ENCODE data around the gene LMO7. TPM values are rescaled to one million over a fixed set of nuclear protein-coding genes. Genes with fewer than 3 reads are reported as not detected.
"Not testable (repeated sequence)": the region's sequence is repeated elsewhere in the genome, so short reads cannot be mapped to it uniquely, and the experiment has no call there.

Gene LMO7
- polyA plus RNA-seq, 4 donors = 41.8 to 86.9 (median 78.9) TPM

GRCh38 chr13:75694722-75695121 lies 58.6 kb downstream of the LMO7 start:
- no peak for DNase-seq (ENCODE audit: low read depth in 4 of 4, low spot score in 3 of 4)

- DNase-seq (ENCODE audit: low read depth in 4 of 4, low spot score in 3 of 4) = peak in 3 of 4 donors; percentile 52 to 58 (median 53)
Measured at GRCh38 chr13:75695908-75696307, 59.8 kb downstream of the LMO7 start.

- DNase-seq (ENCODE audit: low read depth in 4 of 4, low spot score in 3 of 4) = no peak
Measured at GRCh38 chr13:75699062-75699461, 62.9 kb downstream of the LMO7 start.

- DNase-seq (ENCODE audit: low read depth in 4 of 4, low spot score in 3 of 4) = not testable (repeated sequence)
Measured at GRCh38 chr13:75699717-75700116, 63.6 kb downstream of the LMO7 start.

GRCh38 chr13:75700552-75700951 lies 64.4 kb downstream of the LMO7 start:
- no peak for DNase-seq (ENCODE audit: low read depth in 4 of 4, low spot score in 3 of 4)

- DNase-seq (ENCODE audit: low read depth in 4 of 4, low spot score in 3 of 4) = no peak
Measured at GRCh38 chr13:75702476-75702875, 66.3 kb downstream of the LMO7 start.

- no peak for DNase-seq (ENCODE audit: low read depth in 4 of 4, low spot score in 3 of 4)
Measured at GRCh38 chr13:75703769-75704168, 67.6 kb downstream of the LMO7 start.

GRCh38 chr13:75704194-75704926 lies 68.2 kb downstream of the LMO7 start:
- DNase-seq (ENCODE audit: low read depth in 4 of 4, low spot score in 3 of 4) = no peak

GRCh38 chr13:75704927-75705288 lies 68.8 kb downstream of the LMO7 start:
- no peak for DNase-seq (ENCODE audit: low read depth in 4 of 4, low spot score in 3 of 4)

GRCh38 chr13:75705395-75705794 lies 69.3 kb downstream of the LMO7 start:
- DNase-seq (ENCODE audit: low read depth in 4 of 4, low spot score in 3 of 4) = no peak

GRCh38 chr13:75705908-75706307 lies 69.8 kb downstream of the LMO7 start:
- DNase-seq (ENCODE audit: low read depth in 4 of 4, low spot score in 3 of 4) = no peak

- DNase-seq (ENCODE audit: low read depth in 4 of 4, low spot score in 3 of 4) = no peak
Measured at GRCh38 chr13:75713852-75714251, 77.7 kb downstream of the LMO7 start.

GRCh38 chr13:75715601-75716523 lies 79.7 kb downstream of the LMO7 start:
- DNase-seq (ENCODE audit: low read depth in 4 of 4, low spot score in 3 of 4) = no peak

- no peak for DNase-seq (ENCODE audit: low read depth in 4 of 4, low spot score in 3 of 4)
Measured at GRCh38 chr13:75717525-75717924, 81.4 kb downstream of the LMO7 start.

GRCh38 chr13:75721307-75721706 lies 85.2 kb downstream of the LMO7 start:
- no peak for DNase-seq (ENCODE audit: low read depth in 4 of 4, low spot score in 3 of 4)

GRCh38 chr13:75723901-75724300 lies 87.8 kb downstream of the LMO7 start:
- DNase-seq (ENCODE audit: low read depth in 4 of 4, low spot score in 3 of 4) = no peak

- no peak for DNase-seq (ENCODE audit: low read depth in 4 of 4, low spot score in 3 of 4)
Measured at GRCh38 chr13:75724752-75725517, 88.8 kb downstream of the LMO7 start.

- DNase-seq (ENCODE audit: low read depth in 4 of 4, low spot score in 3 of 4) = no peak
Measured at GRCh38 chr13:75725736-75726135, 89.6 kb downstream of the LMO7 start.

GRCh38 chr13:75726306-75726705 lies 90.2 kb downstream of the LMO7 start:
- no peak for DNase-seq (ENCODE audit: low read depth in 4 of 4, low spot score in 3 of 4)

- not testable (repeated sequence) for DNase-seq (ENCODE audit: low read depth in 4 of 4, low spot score in 3 of 4)
Measured at GRCh38 chr13:75733113-75733512, 97.0 kb downstream of the LMO7 start.

- no peak for DNase-seq (ENCODE audit: low read depth in 4 of 4, low spot score in 3 of 4)
Measured at GRCh38 chr13:75736173-75736572, 100.0 kb downstream of the LMO7 start.

Data from left renal pelvis (tissue), 4 donors.